A549 (cell line): ENCODE data around the gene ASXL2.

Experiments
- CHD2 ChIP-seq: fragments of 150-350 bp; IDR thresholded peaks from 2 replicates; pipeline ENCODE4 v1.6.1; 2014; ENCODE audit warnings: low read length; ENCODE audit not compliant: partially characterized antibody
- CTCF ChIP-seq: fragments of >200 bp; sonication (Bioruptor Twin); formaldehyde crosslinking; IDR thresholded peaks from 3 replicates; pipeline ENCODE4 v1.5.1; 2016
- MAFK ChIP-seq: fragments of 450-650 bp; IDR thresholded peaks from 2 replicates; pipeline ENCODE4 v1.6.1; 2014; ENCODE audit not compliant: partially characterized antibody
- POLR2A ChIP-seq: IDR thresholded peaks from 2 replicates; pipeline ENCODE4 v1.6.1; 2012; ENCODE audit warnings: mild to moderate bottlenecking, low read length
- RAD21 ChIP-seq, 2 experiments: fragments of >200 bp in 1 of 2; sonication (Bioruptor Twin) in 1 of 2; formaldehyde crosslinking in 1 of 2; IDR thresholded peaks in 1 of 2; conservative IDR thresholded peaks in 1 of 2; 2 replicates in 1 of 2; 3 replicates in 1 of 2; pipeline ENCODE4 v1.6.1; 2012 to 2018; ENCODE audit warnings: inconsistent platforms in 1 of 2
- RNF2 ChIP-seq: fragments of 200-600 bp; sonication (generic); IDR thresholded peaks from 2 replicates; pipeline ENCODE4 v1.6.1; 2016; ENCODE audit warnings: low read depth, mild to moderate bottlenecking, antibody characterized with exemption, moderate library complexity, borderline replicate concordance
- USF2 ChIP-seq: fragments of 450-650 bp; IDR thresholded peaks from 2 replicates; pipeline ENCODE4 v1.6.1; 2014; ENCODE audit warnings: antibody characterized with exemption

GRCh38 chr2:25824718-25825117 lies 53.6 kb downstream of the ASXL2 start:
- TF ChIP-seq MAFK (no peak), USF2 (no peak), POLR2A (no peak), CTCF (no peak), RAD21 (conservative IDR thresholded peaks at IDR 0.05 in 1 of 2, IDR thresholded peaks at IDR 0.05 in 1 of 2) (no peak), CHD2 (no peak), RNF2 (no peak)
